AG08396 (cell line): Measurements from ENCODE around the gene ALB.

Experiments used
- DNase-seq: peaks from one replicate; pipeline ENCODE4 v3.0.0; 2012; ENCODE audit warnings: low spot score, mixed read lengths

The ALB gene

GRCh38 chr4:73409012-73409862, 5.2 kb downstream of the ALB start:
- DNase-seq, result no peak

GRCh38 chr4:73409978-73410548, 6.0 kb downstream of the ALB start:
- DNase-seq, result no peak

- no peak for DNase-seq
Observed at GRCh38 chr4:73410916-73411730, 7.0 kb downstream of the ALB start.

- no peak for DNase-seq
Observed at GRCh38 chr4:73411731-73412414, 7.8 kb downstream of the ALB start.

GRCh38 chr4:73413294-73413755, 9.2 kb downstream of the ALB start:
- no peak for DNase-seq

GRCh38 chr4:73414936-73415271, 10.8 kb downstream of the ALB start:
- DNase-seq, result no peak

- no peak for DNase-seq
Observed at GRCh38 chr4:73415807-73416238, 11.7 kb downstream of the ALB start.

GRCh38 chr4:73416423-73417087, 12.5 kb downstream of the ALB start:
- DNase-seq, result no peak

GRCh38 chr4:73417342-73417741, 13.3 kb downstream of the ALB start:
- no peak for DNase-seq

- DNase-seq, result no peak
Observed at GRCh38 chr4:73417973-73418372, 13.9 kb downstream of the ALB start.

- no peak for DNase-seq
Observed at GRCh38 chr4:73418677-73419076, 14.6 kb downstream of the ALB start.

GRCh38 chr4:73419106-73420038, 15.3 kb downstream of the ALB start:
- no peak for DNase-seq

GRCh38 chr4:73420615-73421014, 16.5 kb downstream of the ALB start:
- DNase-seq, result no peak

GRCh38 chr4:73421708-73422457, 17.8 kb downstream of the ALB start:
- no peak for DNase-seq

GRCh38 chr4:73422458-73422752, 18.3 kb downstream of the ALB start:
- no peak for DNase-seq

GRCh38 chr4:73423184-73423583, 19.1 kb downstream of the ALB start:
- DNase-seq, result no peak

GRCh38 chr4:73426666-73427065, 22.6 kb downstream of the ALB start:
- no peak for DNase-seq

GRCh38 chr4:73429118-73429517, 25.0 kb downstream of the ALB start:
- DNase-seq, result no peak

- no peak for DNase-seq
Observed at GRCh38 chr4:73429826-73430587, 25.9 kb downstream of the ALB start.
